Right lung (tissue), 5 donors: ENCODE results near the gene NCAPH2. TPM values are rescaled to one million over a fixed set of nuclear protein-coding genes. Genes with fewer than 3 reads are reported as not detected.

Source experiments
- DNase-seq, 2 donors: peaks; one replicate each; pipeline ENCODE4 v3.0.0-alpha.2; 2013
- polyA plus RNA-seq, 5 donors: library from polyadenylated mRNA; unstranded; fragments of 120-200 nt; gene quantifications; one replicate each; pipeline versions ENCODE4 v1.2.1 to v1.2.3, GENCODE V29; 2013; ENCODE audit warnings: inconsistent platforms in 1 of 5, low replicate concordance in 1 of 5; ENCODE audit not compliant: insufficient read length in 5 of 5, insufficient read depth in 1 of 5

NCAPH2 gene
- polyA plus RNA-seq, 5 donors, result 35.9 to 54.8 (median 43.3) TPM

- no peak for DNase-seq
Observed at GRCh38 chr22:50569896-50570535, 62.0 kb downstream of the NCAPH2 start.

DNA sequence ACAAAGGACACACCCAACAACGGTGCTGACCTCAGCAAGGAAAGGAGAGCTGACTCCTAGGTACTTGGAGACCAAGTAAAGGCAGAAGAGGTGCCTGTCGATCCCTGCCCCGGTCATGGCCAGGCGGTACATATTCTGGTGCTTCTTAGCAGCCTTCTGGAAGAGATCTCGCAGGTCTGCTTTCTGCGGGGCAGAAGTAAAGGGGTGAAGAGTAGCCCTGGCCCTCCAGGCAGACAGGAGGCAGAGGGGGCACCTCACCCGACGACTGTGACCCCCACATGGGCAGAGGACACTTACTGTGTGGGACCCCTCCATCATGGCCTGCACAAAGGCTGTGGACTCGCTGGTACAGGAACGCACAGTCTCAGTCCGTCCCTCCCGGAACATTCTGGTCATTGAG lies 62.8 kb downstream of the NCAPH2 start:
- no peak for DNase-seq

DNA sequence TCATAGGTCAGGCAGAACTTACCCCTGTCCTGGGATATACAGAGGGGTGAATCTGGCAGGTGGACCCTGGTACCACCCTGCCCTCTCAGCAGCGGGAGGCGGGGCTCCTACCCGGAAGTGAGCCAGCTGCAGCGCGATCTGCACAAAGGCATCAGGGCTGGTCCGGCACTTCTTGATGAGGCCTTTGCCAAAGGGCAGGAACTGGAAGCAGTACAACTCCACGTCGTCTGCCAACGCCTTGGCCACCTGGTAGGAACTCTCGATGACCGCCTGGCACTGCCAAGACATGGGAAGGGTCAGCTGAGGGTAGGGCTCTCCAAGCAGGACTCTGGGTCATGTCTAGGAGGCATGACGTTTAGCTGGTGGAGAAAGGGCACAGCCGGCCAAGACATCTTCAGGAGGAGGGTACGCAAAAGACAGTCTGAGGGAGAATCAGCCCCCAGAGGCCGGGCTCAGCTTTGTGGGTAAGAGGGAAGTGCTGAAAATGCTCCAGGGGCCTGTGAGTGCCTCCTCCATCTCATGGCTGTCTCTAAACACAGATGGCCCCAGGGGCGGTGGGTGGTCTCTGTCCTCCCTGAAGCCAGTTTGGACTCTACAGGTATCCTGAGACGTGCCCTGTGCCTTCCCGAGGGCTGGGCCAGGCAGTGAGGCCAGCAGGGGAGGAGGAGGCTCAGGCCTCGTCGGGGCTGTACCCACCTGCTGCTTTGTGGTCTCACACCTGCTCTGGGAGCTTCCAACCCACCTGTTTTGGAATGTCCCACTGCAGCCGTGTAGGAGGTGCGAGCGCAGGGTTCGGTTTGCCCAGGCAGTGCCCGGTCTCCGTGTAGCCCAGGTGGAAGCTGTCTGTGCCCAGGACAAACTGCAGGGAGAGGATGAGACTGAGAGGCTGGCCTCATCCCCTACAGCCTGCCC lies 63.5 kb downstream of the NCAPH2 start:
- no peak for DNase-seq

DNA sequence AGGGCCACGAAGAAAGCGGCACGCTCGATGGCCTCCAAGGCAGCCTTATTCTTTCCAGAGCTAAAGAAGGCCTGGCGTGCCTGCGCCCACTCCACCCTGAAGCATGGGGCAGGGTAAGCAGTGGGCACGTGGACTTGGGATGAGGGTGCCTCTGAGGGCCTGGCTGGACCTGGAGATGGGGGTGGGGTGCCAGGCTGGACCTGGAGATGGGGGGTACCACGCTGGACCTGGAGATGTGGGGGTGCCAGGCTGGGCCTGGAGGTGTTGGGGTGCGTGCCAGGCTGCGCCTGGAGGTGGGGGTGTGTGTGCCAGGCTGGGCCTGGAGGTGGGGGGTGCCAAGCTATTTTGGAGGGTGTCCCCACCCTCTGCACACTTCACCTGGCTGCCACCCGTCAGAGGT lies 64.9 kb downstream of the NCAPH2 start:
- DNase-seq, result no peak

DNA sequence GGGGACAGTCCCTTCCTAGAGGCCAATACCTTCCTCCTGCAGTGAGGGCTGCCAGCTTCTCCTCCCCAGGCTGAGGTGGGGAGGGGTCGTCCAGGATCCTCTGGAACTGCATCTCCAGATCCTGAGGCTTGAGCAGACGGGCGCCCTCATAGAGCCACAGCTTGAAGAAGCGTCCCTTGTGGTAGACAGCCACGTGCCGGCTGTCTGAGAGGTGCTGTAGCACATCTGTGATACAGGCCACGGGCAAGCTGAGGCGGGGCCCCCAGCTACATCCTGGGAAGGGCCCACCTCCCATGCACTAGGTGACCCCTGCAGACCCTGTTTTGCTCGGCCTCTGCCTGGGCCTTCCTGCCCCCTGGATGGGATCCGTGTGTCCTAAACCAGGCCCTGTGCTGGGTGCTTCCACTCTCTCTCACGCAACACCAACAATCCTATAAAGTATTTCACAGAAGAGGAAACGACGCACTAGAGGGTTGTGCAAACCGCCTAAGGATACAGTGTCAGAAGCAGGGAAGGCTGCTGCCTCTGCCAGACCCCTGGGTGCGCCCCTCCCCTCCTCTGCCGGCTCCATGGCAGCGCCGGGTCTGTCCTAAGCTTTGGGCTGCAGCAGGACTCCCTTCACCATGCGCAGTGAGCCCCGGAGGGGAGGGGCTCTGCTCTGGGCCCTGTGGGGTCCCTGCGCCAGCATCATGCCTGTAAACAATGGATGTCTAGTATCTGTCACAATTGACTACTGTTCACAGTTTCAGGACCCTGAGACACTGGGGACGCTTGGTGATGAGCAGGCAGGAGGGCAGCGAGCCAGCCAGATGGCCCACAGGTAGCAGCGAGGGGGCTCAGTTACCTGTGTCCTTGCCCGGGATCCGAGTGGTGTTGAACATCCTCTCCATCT lies 65.7 kb downstream of the NCAPH2 start:
- no peak for DNase-seq

DNA sequence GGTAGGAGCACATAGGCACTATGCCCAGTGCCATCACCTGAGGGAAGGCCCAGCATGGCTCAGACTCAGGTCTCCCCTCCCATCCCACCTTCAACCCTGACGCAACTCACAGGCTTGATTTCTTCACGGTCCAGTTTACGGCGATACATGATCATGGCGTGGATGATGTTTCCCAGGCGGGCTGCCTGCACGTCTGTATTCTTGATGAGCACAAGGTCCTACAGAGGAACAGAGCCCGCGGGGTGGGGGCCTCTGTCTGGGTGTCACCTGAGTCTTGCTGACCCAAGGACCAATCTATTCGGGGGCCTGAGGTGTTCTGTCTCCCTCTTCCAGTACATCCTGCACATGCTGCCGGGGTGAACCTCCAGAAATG lies 66.3 kb downstream of the NCAPH2 start:
- no peak for DNase-seq

Other genes with a start within 250 kb of the NCAPH2 start
- gene MAPK12, start 246.5 kb upstream of the NCAPH2 start, polyA plus RNA-seq, result 10 to 100 TPM; 12.7 to 31.8 (median 25.8) TPM
- gene MAPK11, start 237.8 kb upstream of the NCAPH2 start, polyA plus RNA-seq, result 10 to 100 TPM; 12.2 to 20.1 (median 13.3) TPM
- 100 to 1,000 TPM in 4 of 5 donors, 10 to 100 TPM in 1; 96.7 to 147 (median 137) TPM for gene PLXNB2, start 200.6 kb upstream of the NCAPH2 start, polyA plus RNA-seq
- gene DENND6B, start 181.2 kb upstream of the NCAPH2 start, polyA plus RNA-seq, result 10 to 100 TPM in 4 of 5 donors, 1 to 10 TPM in 1; 9.3 to 18.0 (median 13.5) TPM
- 10 to 100 TPM; 33.1 to 54.7 (median 41.0) TPM for gene PPP6R2, start 164.9 kb upstream of the NCAPH2 start, polyA plus RNA-seq
- 10 to 100 TPM; 22.9 to 48.0 (median 37.1) TPM for gene SBF1, start 33.2 kb upstream of the NCAPH2 start, polyA plus RNA-seq
- under 1 TPM; 0.21 to 0.85 (median 0.37) TPM for gene ADM2, start 26.7 kb upstream of the NCAPH2 start, polyA plus RNA-seq
- gene MIOX, start 21.4 kb upstream of the NCAPH2 start, polyA plus RNA-seq, result under 1 TPM in 3 of 5 donors, not detected in 2; 0.08 to 0.18 (median 0.08) TPM
- gene LMF2, start 522 bp upstream of the NCAPH2 start, polyA plus RNA-seq, result 10 to 100 TPM; 26.9 to 75.0 (median 45.1) TPM
- gene SCO2, start 17.4 kb downstream of the NCAPH2 start, polyA plus RNA-seq, result 1 to 10 TPM in 4 of 5 donors, under 1 TPM in 1; 0.33 to 5.9 (median 2.0) TPM
- gene TYMP, start 21.8 kb downstream of the NCAPH2 start, polyA plus RNA-seq, result 1 to 10 TPM; 1.9 to 6.9 (median 3.2) TPM
- under 1 TPM in 2 of 5 donors, not detected in 3; 0.04 to 0.05 TPM for gene KLHDC7B, start 37.7 kb downstream of the NCAPH2 start, polyA plus RNA-seq
- gene SYCE3, start 54.7 kb downstream of the NCAPH2 start, polyA plus RNA-seq, result not detected
- gene CPT1B, start 70.2 kb downstream of the NCAPH2 start, polyA plus RNA-seq, result 10 to 100 TPM in 4 of 5 donors, 1 to 10 TPM in 1; 8.8 to 12.4 (median 12.1) TPM
- gene CHKB, start 74.6 kb downstream of the NCAPH2 start, polyA plus RNA-seq, result 10 to 100 TPM; 75.5 to 84.8 (median 82.1) TPM
- gene MAPK8IP2, start 92.6 kb downstream of the NCAPH2 start, polyA plus RNA-seq, result 1 to 10 TPM in 1 of 5 donors, under 1 TPM in 4; 0.56 to 1.1 (median 0.85) TPM
- 10 to 100 TPM; 14.2 to 27.7 (median 18.1) TPM for gene ARSA, start 119.9 kb downstream of the NCAPH2 start, polyA plus RNA-seq
- gene SHANK3, start 164.6 kb downstream of the NCAPH2 start, polyA plus RNA-seq, result 10 to 100 TPM; 14.0 to 35.7 (median 22.7) TPM
- gene ACR, start 230.0 kb downstream of the NCAPH2 start, polyA plus RNA-seq, result under 1 TPM; 0.26 to 0.54 (median 0.37) TPM